ENCODE measurements around the gene HTRA3.

HTRA3 gene

DNA sequence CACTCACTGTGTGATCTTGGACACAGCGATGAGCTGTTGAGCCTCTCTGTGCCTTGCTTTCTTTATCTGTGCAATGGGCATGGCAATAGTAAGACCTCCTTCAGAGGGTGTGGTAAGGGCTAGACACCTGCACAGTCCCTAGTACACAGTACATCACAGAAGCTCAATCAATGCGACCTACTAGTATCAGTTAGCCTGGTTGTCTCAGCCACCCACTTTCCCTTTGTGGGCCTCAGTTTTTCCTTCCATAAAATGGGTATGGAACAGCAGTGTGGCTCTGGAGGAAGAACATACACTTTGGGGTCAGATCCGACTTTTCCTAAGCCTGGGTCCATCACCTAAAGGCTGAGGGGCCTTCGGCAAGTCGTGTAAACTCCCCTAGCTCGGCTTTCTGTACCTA, 3.5 kb upstream of the HTRA3 start:
- no peak overlapping the region for H3K9ac ChIP-seq (ENCODE audit: low read length in 5 of 5)
- no peaks in the 10 kb centered on the region for H3K9me3 ChIP-seq (ENCODE audit: control insufficient read depth in 5 of 5, low read length in 5 of 5)
- no peak overlapping the region for H3K4me3 ChIP-seq (ENCODE audit: low read depth in 1 of 5, low read length in 5 of 5)
- no peak overlapping the region for H3K27ac ChIP-seq (ENCODE audit: low read depth, low read length)
- no peaks in the 10 kb centered on the region for H3K36me3 ChIP-seq (ENCODE audit: control insufficient read depth in 5 of 5, insufficient read depth in 5 of 5, low read length in 5 of 5)
- peaks cover 0 to 35% (median 29%) of the 10 kb centered on the region in 5 donors for H3K4me1 ChIP-seq (ENCODE audit: control insufficient read depth in 5 of 5, insufficient read depth in 5 of 5, low read length in 5 of 5)
- H3K27me3 ChIP-seq (ENCODE audit: control insufficient read depth in 5 of 5, insufficient read depth in 4 of 5, low read length in 5 of 5): peaks cover 0 to 8% (median 5%) of the 10 kb centered on the region in 5 donors

DNA sequence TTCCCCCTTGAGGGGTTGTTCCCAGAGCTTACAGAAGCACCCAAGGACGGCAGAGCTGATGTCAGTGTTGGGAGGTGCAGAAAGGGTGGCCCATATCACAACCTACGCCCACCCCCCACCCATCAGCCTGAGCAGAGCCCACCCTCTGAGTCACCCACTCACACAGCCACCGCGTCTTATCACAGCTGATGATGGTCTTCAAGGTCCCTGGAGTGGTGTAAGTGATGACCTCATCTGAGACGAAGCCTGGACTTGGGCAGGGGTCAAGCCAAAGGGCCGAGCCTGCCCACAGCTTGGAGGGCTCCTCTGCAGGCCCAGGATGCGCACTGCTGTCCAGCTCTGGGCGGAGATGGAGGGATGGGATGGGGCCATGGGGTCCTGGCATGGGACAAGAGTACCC, 3.0 kb upstream of the HTRA3 start:
- no peaks in the 10 kb centered on the region for H3K9me3 ChIP-seq (ENCODE audit: control insufficient read depth in 5 of 5, low read length in 5 of 5)
- H3K36me3 ChIP-seq (ENCODE audit: control insufficient read depth in 5 of 5, insufficient read depth in 5 of 5, low read length in 5 of 5): no peaks in the 10 kb centered on the region
- H3K27ac ChIP-seq (ENCODE audit: low read depth, low read length): no peak overlapping the region
- H3K4me3 ChIP-seq (ENCODE audit: low read depth in 1 of 5, low read length in 5 of 5): no peak overlapping the region
- H3K9ac ChIP-seq (ENCODE audit: low read length in 5 of 5): no peak overlapping the region
- peaks cover 0 to 39% (median 28%) of the 10 kb centered on the region in 5 donors for H3K4me1 ChIP-seq (ENCODE audit: control insufficient read depth in 5 of 5, insufficient read depth in 5 of 5, low read length in 5 of 5)
- H3K27me3 ChIP-seq (ENCODE audit: control insufficient read depth in 5 of 5, insufficient read depth in 4 of 5, low read length in 5 of 5): peaks cover 0 to 8% (median 6%) of the 10 kb centered on the region in 5 donors

DNA sequence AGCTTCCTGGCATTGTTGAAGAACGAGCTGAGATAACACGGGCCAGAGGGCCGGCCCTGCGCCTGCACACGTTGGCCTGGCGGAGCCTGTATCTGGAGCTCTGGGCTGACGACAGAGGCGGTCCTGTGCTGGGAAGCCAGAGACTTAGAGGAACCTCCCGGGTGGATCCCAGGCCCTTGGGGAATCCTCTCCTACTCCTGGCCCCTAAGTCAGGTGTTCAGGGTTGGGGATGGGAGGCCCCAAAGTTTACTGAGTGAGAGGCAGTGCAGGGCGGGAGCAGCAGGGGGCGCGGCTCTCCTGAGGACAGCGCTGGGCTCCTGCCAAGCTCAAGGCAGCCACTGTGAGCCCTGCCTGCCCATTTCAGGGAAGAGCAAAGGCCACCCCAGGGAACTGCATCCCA, 2.5 kb upstream of the HTRA3 start:
- Histone ChIP-seq H3K36me3 (ENCODE audit: control insufficient read depth in 5 of 5, insufficient read depth in 5 of 5, low read length in 5 of 5) (no peaks in the 10 kb centered on the region), H3K9ac (ENCODE audit: low read length in 5 of 5) (no peak overlapping the region), H3K4me1 (ENCODE audit: control insufficient read depth in 5 of 5, insufficient read depth in 5 of 5, low read length in 5 of 5) (peaks cover 0 to 45% (median 30%) of the 10 kb centered on the region in 5 donors), H3K27me3 (ENCODE audit: control insufficient read depth in 5 of 5, insufficient read depth in 4 of 5, low read length in 5 of 5) (peaks cover 0 to 8% (median 6%) of the 10 kb centered on the region in 5 donors), H3K27ac (ENCODE audit: low read depth, low read length) (no peak overlapping the region), H3K4me3 (ENCODE audit: low read depth in 1 of 5, low read length in 5 of 5) (peak overlapping the region in 1 of 5 donors; percentile 4), H3K9me3 (ENCODE audit: control insufficient read depth in 5 of 5, low read length in 5 of 5) (no peaks in the 10 kb centered on the region)

DNA sequence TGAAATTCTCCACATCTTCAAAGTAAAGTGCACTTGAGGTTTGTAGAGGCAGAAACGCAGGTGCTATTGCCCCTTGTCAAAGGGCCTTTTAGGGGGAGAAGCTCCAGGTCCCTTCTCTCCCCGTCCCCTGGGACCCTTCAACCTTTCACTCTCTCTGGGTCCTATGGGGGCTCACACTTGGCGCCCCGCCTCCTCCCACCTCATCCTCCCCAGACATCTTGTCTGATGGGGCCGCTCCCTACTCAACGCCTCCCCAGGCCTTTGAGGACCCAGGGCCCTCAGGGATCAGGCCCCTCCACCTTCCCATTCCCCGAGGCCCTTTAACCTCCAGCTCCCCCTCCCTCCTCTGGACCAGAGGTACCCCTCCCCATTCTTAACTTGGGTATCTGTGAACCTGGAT, 1.3 kb upstream of the HTRA3 start:
- H3K27me3 ChIP-seq (ENCODE audit: control insufficient read depth in 5 of 5, insufficient read depth in 4 of 5, low read length in 5 of 5): peaks cover 0 to 8% (median 6%) of the 10 kb centered on the region in 5 donors
- H3K4me3 ChIP-seq (ENCODE audit: low read depth in 1 of 5, low read length in 5 of 5): no peak overlapping the region
- no peak overlapping the region for H3K27ac ChIP-seq (ENCODE audit: low read depth, low read length)
- H3K9ac ChIP-seq (ENCODE audit: low read length in 5 of 5): no peak overlapping the region
- H3K36me3 ChIP-seq (ENCODE audit: control insufficient read depth in 5 of 5, insufficient read depth in 5 of 5, low read length in 5 of 5): no peaks in the 10 kb centered on the region
- no peaks in the 10 kb centered on the region for H3K9me3 ChIP-seq (ENCODE audit: control insufficient read depth in 5 of 5, low read length in 5 of 5)
- H3K4me1 ChIP-seq (ENCODE audit: control insufficient read depth in 5 of 5, insufficient read depth in 5 of 5, low read length in 5 of 5): peaks cover 6 to 55% (median 41%) of the 10 kb centered on the region in 5 donors

DNA sequence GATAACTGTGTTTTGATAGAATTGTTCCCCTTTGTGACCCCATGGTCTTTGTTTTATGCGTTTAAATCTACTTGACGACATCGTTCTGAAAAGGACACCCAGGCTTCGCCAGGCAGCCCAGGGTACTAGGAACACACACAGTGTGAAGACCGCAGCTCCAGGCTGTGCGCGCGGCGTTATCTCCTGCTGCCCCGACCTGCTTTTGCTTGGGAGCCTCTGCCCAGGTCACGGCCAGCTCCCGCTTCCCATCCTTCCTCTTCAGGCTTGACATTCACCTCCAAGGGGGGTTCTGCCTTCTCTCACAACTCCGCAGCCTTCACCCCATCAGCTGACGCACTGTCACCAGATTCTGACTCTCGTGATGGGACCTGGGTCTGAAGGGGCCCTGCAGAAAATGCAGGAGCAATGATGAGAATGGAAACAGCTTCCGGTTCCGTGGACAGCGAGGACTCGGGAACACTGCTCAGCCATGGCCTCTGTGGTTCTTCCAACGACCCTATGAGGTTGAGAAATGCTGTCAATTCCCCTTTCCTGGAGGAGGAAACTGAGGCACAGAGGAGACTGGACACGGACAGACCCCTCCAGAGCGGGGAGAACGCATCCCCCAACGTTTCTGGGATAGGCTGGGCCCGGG, 536 bp upstream of the HTRA3 start:
- Histone ChIP-seq H3K9me3 (ENCODE audit: control insufficient read depth in 5 of 5, low read length in 5 of 5) (no peaks in the 10 kb centered on the region), H3K9ac (ENCODE audit: low read length in 5 of 5) (peak overlapping the region in 2 of 5 donors; percentile 21 to 57), H3K4me1 (ENCODE audit: control insufficient read depth in 5 of 5, insufficient read depth in 5 of 5, low read length in 5 of 5) (peaks cover 6 to 62% (median 42%) of the 10 kb centered on the region in 5 donors), H3K4me3 (ENCODE audit: low read depth in 1 of 5, low read length in 5 of 5) (peak overlapping the region in 2 of 5 donors; percentile 17 to 61), H3K27ac (ENCODE audit: low read depth, low read length) (peak overlapping the region; percentile 50), H3K36me3 (ENCODE audit: control insufficient read depth in 5 of 5, insufficient read depth in 5 of 5, low read length in 5 of 5) (no peaks in the 10 kb centered on the region), H3K27me3 (ENCODE audit: control insufficient read depth in 5 of 5, insufficient read depth in 4 of 5, low read length in 5 of 5) (peaks cover 0 to 8% (median 6%) of the 10 kb centered on the region in 5 donors)

DNA sequence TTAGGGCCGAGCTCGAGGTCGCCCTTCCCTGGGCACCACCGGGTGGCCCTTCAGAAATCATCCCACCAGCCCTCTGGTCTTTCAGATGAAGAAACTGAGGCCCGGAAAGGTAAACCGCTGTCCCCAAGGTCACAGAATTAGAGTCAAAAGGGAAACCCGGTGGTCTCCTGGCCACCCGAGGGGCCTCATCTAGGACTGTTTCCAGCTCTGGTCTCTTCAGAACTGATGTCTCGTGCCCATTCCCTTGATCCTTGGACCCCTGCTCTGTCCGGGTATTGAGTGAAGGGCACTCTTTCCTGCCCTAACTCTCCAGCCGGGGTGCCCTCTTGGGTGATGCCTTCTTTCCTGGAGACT, 841 bp downstream of the HTRA3 start:
- no peaks in the 10 kb centered on the region for H3K36me3 ChIP-seq (ENCODE audit: control insufficient read depth in 5 of 5, insufficient read depth in 5 of 5, low read length in 5 of 5)
- H3K27me3 ChIP-seq (ENCODE audit: control insufficient read depth in 5 of 5, insufficient read depth in 4 of 5, low read length in 5 of 5): peaks cover 0 to 8% (median 6%) of the 10 kb centered on the region in 5 donors
- peaks cover 6 to 76% (median 52%) of the 10 kb centered on the region in 5 donors for H3K4me1 ChIP-seq (ENCODE audit: control insufficient read depth in 5 of 5, insufficient read depth in 5 of 5, low read length in 5 of 5)
- peak overlapping the region in 3 of 5 donors; percentile 13 to 64 (median 21) for H3K9ac ChIP-seq (ENCODE audit: low read length in 5 of 5)
- peak overlapping the region; percentile 61 to 78 (median 71) for H3K4me3 ChIP-seq (ENCODE audit: low read depth in 1 of 5, low read length in 5 of 5)
- peak overlapping the region; percentile 16 for H3K27ac ChIP-seq (ENCODE audit: low read depth, low read length)
- H3K9me3 ChIP-seq (ENCODE audit: control insufficient read depth in 5 of 5, low read length in 5 of 5): no peaks in the 10 kb centered on the region

DNA sequence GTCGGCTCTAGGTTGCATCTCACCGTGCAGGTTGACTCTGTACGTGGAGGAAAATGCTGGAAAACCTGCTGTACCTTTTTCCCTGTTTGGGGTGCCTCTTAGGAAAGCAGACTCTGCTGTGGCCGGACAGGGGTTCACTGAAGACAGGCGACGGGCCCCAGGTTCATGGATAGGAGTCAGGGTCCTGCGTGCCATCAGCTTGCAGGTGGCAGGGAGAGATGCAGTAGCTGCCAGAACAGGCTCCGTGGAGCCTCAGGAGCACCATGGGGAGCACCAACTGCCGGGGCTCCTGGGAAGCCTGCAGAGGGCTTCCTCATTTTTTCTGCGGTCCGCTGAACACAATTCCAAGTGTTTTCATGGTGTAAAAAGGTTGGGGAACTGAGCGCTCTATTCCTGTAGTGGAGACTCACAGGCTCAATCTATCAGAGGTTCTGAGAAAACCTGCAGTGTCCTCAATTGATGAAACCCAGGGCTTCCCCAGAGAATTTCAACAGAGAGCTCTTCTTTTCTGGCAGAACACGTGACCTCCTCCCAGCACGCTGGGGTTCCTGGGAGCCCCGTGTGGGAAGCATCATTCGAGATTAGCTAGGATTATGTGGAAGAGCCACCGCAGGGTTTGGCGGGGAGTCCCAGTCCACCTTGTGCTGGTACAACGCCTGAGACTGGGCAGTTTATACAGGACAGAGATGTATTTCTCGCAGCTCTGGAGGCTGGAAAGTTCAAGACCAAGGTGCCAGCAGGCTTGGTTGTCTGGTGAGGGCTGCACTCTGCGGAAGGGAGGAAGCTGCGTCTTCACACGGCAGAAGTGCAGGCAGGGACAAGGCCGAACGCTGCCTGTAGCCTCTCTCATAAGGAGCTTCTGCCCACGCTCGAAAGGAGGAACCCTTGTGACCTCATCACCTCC, 1.6 kb downstream of the HTRA3 start:
- Histone ChIP-seq H3K4me3 (ENCODE audit: low read depth in 1 of 5, low read length in 5 of 5) (peak overlapping the region; percentile 61 to 78 (median 71)), H3K4me1 (ENCODE audit: control insufficient read depth in 5 of 5, insufficient read depth in 5 of 5, low read length in 5 of 5) (peaks cover 9 to 83% (median 60%) of the 10 kb centered on the region in 5 donors), H3K9ac (ENCODE audit: low read length in 5 of 5) (peak overlapping the region in 3 of 5 donors; percentile 4 to 64 (median 21)), H3K27me3 (ENCODE audit: control insufficient read depth in 5 of 5, insufficient read depth in 4 of 5, low read length in 5 of 5) (peaks cover 0 to 8% (median 6%) of the 10 kb centered on the region in 5 donors), H3K9me3 (ENCODE audit: control insufficient read depth in 5 of 5, low read length in 5 of 5) (no peaks in the 10 kb centered on the region), H3K36me3 (ENCODE audit: control insufficient read depth in 5 of 5, insufficient read depth in 5 of 5, low read length in 5 of 5) (no peaks in the 10 kb centered on the region), H3K27ac (ENCODE audit: low read depth, low read length) (peak overlapping the region; percentile 16)

DNA sequence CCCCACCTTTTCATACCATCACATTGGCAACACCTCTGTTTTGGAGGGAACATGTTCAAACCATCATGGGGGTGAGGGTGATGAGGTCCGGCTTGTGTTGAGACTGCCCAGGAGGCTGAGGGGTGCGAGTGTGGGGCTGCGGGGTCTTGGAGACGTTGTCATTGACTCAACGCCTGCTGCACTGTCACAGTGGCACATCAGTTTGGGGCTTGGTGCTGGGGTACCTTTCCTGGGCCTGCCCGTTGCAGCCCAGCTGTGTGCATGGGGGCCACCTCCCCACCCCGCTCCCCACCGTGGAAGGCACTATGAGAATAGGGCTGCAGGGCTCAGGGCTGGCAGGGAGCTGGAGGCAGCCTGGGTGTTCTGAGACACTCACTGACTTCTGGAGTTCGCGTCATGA, 2.3 kb downstream of the HTRA3 start:
- peaks cover 11 to 86% (median 63%) of the 10 kb centered on the region in 5 donors for H3K4me1 ChIP-seq (ENCODE audit: control insufficient read depth in 5 of 5, insufficient read depth in 5 of 5, low read length in 5 of 5)
- H3K27me3 ChIP-seq (ENCODE audit: control insufficient read depth in 5 of 5, insufficient read depth in 4 of 5, low read length in 5 of 5): peaks cover 0 to 8% (median 6%) of the 10 kb centered on the region in 5 donors
- H3K4me3 ChIP-seq (ENCODE audit: low read depth in 1 of 5, low read length in 5 of 5): peak overlapping the region; percentile 33 to 78 (median 68)
- H3K36me3 ChIP-seq (ENCODE audit: control insufficient read depth in 5 of 5, insufficient read depth in 5 of 5, low read length in 5 of 5): no peaks in the 10 kb centered on the region
- peak overlapping the region; percentile 6 for H3K27ac ChIP-seq (ENCODE audit: low read depth, low read length)
- H3K9me3 ChIP-seq (ENCODE audit: control insufficient read depth in 5 of 5, low read length in 5 of 5): no peaks in the 10 kb centered on the region
- peak overlapping the region in 2 of 5 donors; percentile 4 to 28 for H3K9ac ChIP-seq (ENCODE audit: low read length in 5 of 5)

DNA sequence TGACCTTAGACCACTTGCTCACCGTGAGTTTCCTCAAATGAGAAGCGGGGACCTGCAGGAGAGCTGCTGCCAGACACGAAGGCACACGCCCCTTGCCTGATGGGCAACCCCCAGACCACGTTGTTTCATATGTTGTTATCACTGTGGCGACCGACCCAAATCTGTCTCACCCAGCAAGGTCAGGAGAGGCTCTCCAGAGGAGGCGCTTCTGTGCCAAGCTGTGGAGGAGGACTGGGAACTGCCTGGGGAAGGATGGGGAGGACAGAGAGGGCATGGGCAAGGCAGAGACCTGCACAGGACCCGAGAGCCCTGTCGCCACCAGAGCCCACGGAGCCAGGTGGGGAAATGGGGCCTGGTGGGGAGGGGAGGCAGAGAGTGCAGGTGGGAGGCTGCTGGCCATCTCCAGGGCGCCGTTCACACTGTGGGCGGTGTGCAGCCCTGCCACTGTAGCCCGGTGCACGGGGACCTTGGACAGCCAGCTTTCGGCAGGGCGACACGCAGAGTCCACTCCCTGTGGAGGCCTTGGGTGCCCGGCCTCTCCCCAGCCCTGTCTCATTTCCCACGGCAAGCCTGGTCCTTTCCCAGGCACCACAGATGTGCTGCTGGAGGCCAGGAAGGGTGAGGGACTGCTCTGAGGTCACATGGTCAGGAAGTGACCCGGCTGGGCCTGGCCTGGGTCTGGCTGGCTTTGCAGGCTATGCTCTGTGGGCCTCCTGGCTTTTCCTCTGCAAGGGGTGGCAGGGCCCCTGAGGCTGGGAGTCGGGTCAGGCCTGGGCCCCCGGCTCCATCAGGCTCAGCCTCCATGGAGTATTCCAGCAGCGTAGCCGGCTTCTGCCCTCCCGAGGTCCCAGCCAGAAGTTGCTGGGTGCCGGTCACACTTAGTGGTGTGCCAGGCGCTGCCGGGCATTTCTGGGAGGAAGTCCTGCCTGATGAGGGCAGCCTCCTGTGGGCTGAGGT, 3.2 kb downstream of the HTRA3 start:
- peak overlapping the region; percentile 6 for H3K27ac ChIP-seq (ENCODE audit: low read depth, low read length)
- H3K4me1 ChIP-seq (ENCODE audit: control insufficient read depth in 5 of 5, insufficient read depth in 5 of 5, low read length in 5 of 5): peaks cover 13 to 86% (median 63%) of the 10 kb centered on the region in 5 donors
- H3K36me3 ChIP-seq (ENCODE audit: control insufficient read depth in 5 of 5, insufficient read depth in 5 of 5, low read length in 5 of 5): no peaks in the 10 kb centered on the region
- peak overlapping the region in 1 of 5 donors; percentile 5 for H3K9ac ChIP-seq (ENCODE audit: low read length in 5 of 5)
- peak overlapping the region; percentile 39 to 71 (median 61) for H3K4me3 ChIP-seq (ENCODE audit: low read depth in 1 of 5, low read length in 5 of 5)
- no peaks in the 10 kb centered on the region for H3K9me3 ChIP-seq (ENCODE audit: control insufficient read depth in 5 of 5, low read length in 5 of 5)
- H3K27me3 ChIP-seq (ENCODE audit: control insufficient read depth in 5 of 5, insufficient read depth in 4 of 5, low read length in 5 of 5): peaks cover 0 to 8% (median 6%) of the 10 kb centered on the region in 5 donors

All from subcutaneous abdominal adipose tissue (tissue), 5 donors.